ENCODE results near the gene SKAP1.

GRCh38 chr17:48336986-48337385 is 93.0 kb downstream of the SKAP1 start:
- TF ChIP-seq EHMT2 (IDR thresholded peaks at IDR 0.05; ENCODE audit: borderline replicate concordance, low read depth, low read length) = no peak
- TF ChIP-seq ATF2 (CRISPR knock-in tag; IDR thresholded peaks at IDR 0.05) = no peak
- no peak for TF ChIP-seq CTCF (CRISPR knock-in tag; IDR thresholded peaks at IDR 0.05)

Data from HepG2 (cell line).